K562 (cell line): ENCODE measurements around the gene DLX2. TPM values are rescaled to one million over a fixed set of nuclear protein-coding genes. Genes with fewer than 3 reads are reported as not detected.

Experiments used
- BACH1 ChIP-seq: fragments of 200-800 bp; sonication (Bioruptor generic); IDR thresholded peaks from 2 replicates; pipeline ENCODE4 v1.6.1; 2016; ENCODE audit warnings: missing genetic modification characterization, missing compliant biosample characterization
- CCNT2 ChIP-seq: IDR thresholded peaks from 2 replicates; pipeline ENCODE4 v1.6.1; 2011; ENCODE audit warnings: borderline replicate concordance, low read depth, mild to moderate bottlenecking, moderate library complexity, mixed read lengths, low read length; ENCODE audit not compliant: insufficient read length; ENCODE audit errors: extremely low read depth
- CREM ChIP-seq: IDR thresholded peaks from 2 replicates; pipeline ENCODE4 v1.6.1; 2014; ENCODE audit warnings: antibody characterized with exemption, low read depth
- CTCFL ChIP-seq: IDR thresholded peaks from 2 replicates; pipeline ENCODE4 v1.6.1; 2011; ENCODE audit warnings: borderline replicate concordance, low read depth, mild to moderate bottlenecking, moderate library complexity, low read length; ENCODE audit not compliant: insufficient read depth, poor library complexity, severe bottlenecking
- DIDO1 ChIP-seq: fragments of 450-650 bp; IDR thresholded peaks from 2 replicates; pipeline ENCODE4 v1.6.1; 2016; ENCODE audit warnings: low read depth, missing biosample characterization, missing genetic modification characterization
- DLX4 ChIP-seq: fragments of 250-450 bp; sonication (Bioruptor Pico); IDR thresholded peaks from 2 replicates; pipeline ENCODE4 v1.6.1; 2021; ENCODE audit warnings: mild to moderate bottlenecking
- DNMT1 ChIP-seq: fragments of 450-650 bp; IDR thresholded peaks from 2 replicates; pipeline ENCODE4 v1.6.1; 2016; ENCODE audit warnings: antibody characterized with exemption, mild to moderate bottlenecking
- ELF1 ChIP-seq: fragments of 200-800 bp; sonication (Bioruptor generic); IDR thresholded peaks from 2 replicates; pipeline ENCODE4 v1.6.1; 2016; ENCODE audit warnings: missing genetic modification characterization, missing compliant biosample characterization
- GABPA ChIP-seq: fragments of 200-800 bp; sonication (Bioruptor generic); conservative IDR thresholded peaks from 2 replicates; pipeline ENCODE4 v1.6.1; 2016; ENCODE audit warnings: low read depth, missing genetic modification characterization, missing compliant biosample characterization
- HDAC2 ChIP-seq: fragments of 450-650 bp; IDR thresholded peaks from 2 replicates; pipeline ENCODE4 v1.6.1; 2016; ENCODE audit warnings: mild to moderate bottlenecking
- HOMEZ ChIP-seq: fragments of 250-450 bp; sonication (Bioruptor Pico); IDR thresholded peaks from 2 replicates; pipeline ENCODE4 v1.4.0; 2020; ENCODE audit warnings: mild to moderate bottlenecking, moderate library complexity
- MAFG ChIP-seq: fragments of 450-650 bp; conservative IDR thresholded peaks from 2 replicates; pipeline ENCODE4 v1.6.1; 2016; ENCODE audit warnings: missing genetic modification characterization, missing compliant biosample characterization
- MLX ChIP-seq, 2 experiments: fragments of 450-650 bp in 1 of 2; sonication (generic) in 1 of 2; formaldehyde crosslinking; conservative IDR thresholded peaks; 2 replicates each; pipeline versions ENCODE4 v1.4.0 to v1.8.1; 2020 to 2022; ENCODE audit warnings: mild to moderate bottlenecking in 1 of 2, missing genetic modification reagents in 1 of 2
- PPARD ChIP-seq: fragments of 250-450 bp; sonication (Bioruptor Pico); IDR thresholded peaks from 2 replicates; pipeline ENCODE4 v1.8.0; 2022; ENCODE audit warnings: inconsistent platforms, mild to moderate bottlenecking, moderate library complexity
- SREBF1 ChIP-seq: fragments of 150-350 bp; IDR thresholded peaks from 2 replicates; pipeline ENCODE4 v1.6.1; 2014; ENCODE audit warnings: antibody characterized with exemption, low read depth, low read length, borderline replicate concordance
- TCF15 ChIP-seq: fragments of 250-450 bp; sonication (Bioruptor Pico); IDR thresholded peaks from 2 replicates; pipeline ENCODE4 v1.8.0; 2022; ENCODE audit warnings: moderate library complexity, mild to moderate bottlenecking, inconsistent platforms
- USF1 ChIP-seq: sonication (generic); formaldehyde crosslinking; IDR thresholded peaks from 2 replicates; pipeline ENCODE4 v1.9.0; 2022; ENCODE audit warnings: mild to moderate bottlenecking, missing genetic modification reagents
- YBX1 ChIP-seq: fragments of 450-650 bp; IDR thresholded peaks from 2 replicates; pipeline ENCODE4 v1.7.1; 2016; ENCODE audit warnings: mild to moderate bottlenecking
- ZBTB7A ChIP-seq: IDR thresholded peaks from 2 replicates; pipeline ENCODE4 v1.6.1; 2011; ENCODE audit warnings: low read depth, mild to moderate bottlenecking, low read length, moderate library complexity, borderline replicate concordance; ENCODE audit not compliant: control insufficient read depth
- ZC3H11A ChIP-seq: IDR thresholded peaks from 2 replicates; pipeline ENCODE4 v1.6.1; 2012; ENCODE audit warnings: low read depth, low read length, improper control_type of control experiment
- ZKSCAN1 ChIP-seq: fragments of 150-350 bp; IDR thresholded peaks from 2 replicates; pipeline ENCODE4 v1.6.1; 2016; ENCODE audit warnings: low read depth, low read length
- ZNF311 ChIP-seq: fragments of 250-450 bp; sonication (Bioruptor Pico); IDR thresholded peaks from 2 replicates; pipeline ENCODE4 v1.4.0; 2020; ENCODE audit warnings: mild to moderate bottlenecking, moderate library complexity
- polyA plus RNA-seq, 8 experiments: library from polyadenylated mRNA; depleted of rRNA in 4 of 8; stranded (reverse) in 5 of 8; unstranded in 3 of 8; fragments of >200 nt; fragmentation: Nextera tagmentation in 2 of 8; fragmentation: Illumina TruSeq in 1 of 8; extraction: Ambion mirVana in 2 of 8; extraction: Trizol in 1 of 8; gene quantifications; 2 replicates each; pipeline versions ENCODE4 v1.2.1 to v1.2.3, GENCODE V29; 2011 to 2014; ENCODE audit warnings: inconsistent platforms in 1 of 8, missing spikeins in 1 of 8
- total RNA-seq, 7 experiments: library from RNA; depleted of rRNA in 6 of 7; stranded (reverse); fragments of >200 nt in 6 of 7; fragmentation: Illumina TruSeq in 2 of 7; extraction: Trizol in 2 of 7; gene quantifications; 2 replicates each; pipeline versions ENCODE4 v1.2.1 to v1.2.3, GENCODE V29; 2011 to 2021; ENCODE audit warnings: low replicate concordance in 1 of 7

DLX2 gene
- total and polyA plus RNA-seq, 9 of the 15 experiments (the other 6 are each of a cell fraction or from before 2014, with no cell fraction given): 0.14 to 4.3 (median 0.86) TPM

GRCh38 chr2:172098650-172099471, 3.8 kb downstream of the DLX2 start (continued):
- no peak for TF ChIP-seq CTCFL
- TF ChIP-seq BACH1 (tag): no peak
- no peak; the same call in 1 of the 2 replicates for TF ChIP-seq GABPA (tag)
- peak; percentile 96; the same call in 1 of the 2 replicates for TF ChIP-seq ZBTB7A
- TF ChIP-seq YBX1: no peak
- TF ChIP-seq PPARD: no peak
- no peak for TF ChIP-seq DNMT1
- TF ChIP-seq ELF1 (tag): no peak
- no peak for TF ChIP-seq DLX4 (CRISPR knock-in tag)
- peak; percentile 60; the same call in 1 of the 2 replicates for TF ChIP-seq CREM
- no peak for TF ChIP-seq ZC3H11A
- no peak for TF ChIP-seq MAFG
- TF ChIP-seq DIDO1 (tag): 0 out of 2 replicates have a peak, but pooled peaks have one; percentile 31
- TF ChIP-seq CCNT2: peak; percentile 99
- TF ChIP-seq USF1 (CRISPR knock-in tag): peak; percentile 90
- TF ChIP-seq HDAC2: peak; percentile 24; the same call in 1 of the 2 replicates
- no peak for TF ChIP-seq MLX (CRISPR knock-in tag; conservative IDR thresholded peaks at IDR 0.05)
- no peak for TF ChIP-seq TCF15
- no peak for TF ChIP-seq ZNF311
- peak; percentile 53; the same call in 1 of the 2 replicates for TF ChIP-seq ZKSCAN1
- no peak for TF ChIP-seq SREBF1
- no peak for TF ChIP-seq HOMEZ (CRISPR knock-in tag)
